ENCODE results near the gene ACTBL2.

The ACTBL2 gene

DNA sequence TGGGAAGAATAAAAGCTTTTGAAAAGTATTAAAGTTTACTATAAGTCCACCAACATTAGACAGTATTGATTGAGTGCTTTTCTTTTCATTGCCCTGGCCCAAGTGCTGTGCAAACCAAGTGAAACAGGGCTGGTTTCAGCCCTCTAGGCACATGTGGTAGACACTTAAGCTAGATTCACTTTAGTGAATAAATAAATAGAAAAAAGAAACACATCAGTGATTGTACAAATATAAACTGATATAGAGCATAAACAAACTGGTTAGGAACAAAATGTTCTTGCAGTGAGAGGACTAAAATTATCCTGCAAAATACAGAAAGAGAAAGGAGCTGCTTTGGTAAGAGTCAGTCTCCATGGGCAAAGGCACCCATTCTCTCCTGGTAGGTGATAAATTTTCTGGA is 29.7 kb downstream of the ACTBL2 start:
- in situ Hi-C loops (cut with HindIII; ENCODE audit: low sequenced_read_pairs) = no loop called here

DNA sequence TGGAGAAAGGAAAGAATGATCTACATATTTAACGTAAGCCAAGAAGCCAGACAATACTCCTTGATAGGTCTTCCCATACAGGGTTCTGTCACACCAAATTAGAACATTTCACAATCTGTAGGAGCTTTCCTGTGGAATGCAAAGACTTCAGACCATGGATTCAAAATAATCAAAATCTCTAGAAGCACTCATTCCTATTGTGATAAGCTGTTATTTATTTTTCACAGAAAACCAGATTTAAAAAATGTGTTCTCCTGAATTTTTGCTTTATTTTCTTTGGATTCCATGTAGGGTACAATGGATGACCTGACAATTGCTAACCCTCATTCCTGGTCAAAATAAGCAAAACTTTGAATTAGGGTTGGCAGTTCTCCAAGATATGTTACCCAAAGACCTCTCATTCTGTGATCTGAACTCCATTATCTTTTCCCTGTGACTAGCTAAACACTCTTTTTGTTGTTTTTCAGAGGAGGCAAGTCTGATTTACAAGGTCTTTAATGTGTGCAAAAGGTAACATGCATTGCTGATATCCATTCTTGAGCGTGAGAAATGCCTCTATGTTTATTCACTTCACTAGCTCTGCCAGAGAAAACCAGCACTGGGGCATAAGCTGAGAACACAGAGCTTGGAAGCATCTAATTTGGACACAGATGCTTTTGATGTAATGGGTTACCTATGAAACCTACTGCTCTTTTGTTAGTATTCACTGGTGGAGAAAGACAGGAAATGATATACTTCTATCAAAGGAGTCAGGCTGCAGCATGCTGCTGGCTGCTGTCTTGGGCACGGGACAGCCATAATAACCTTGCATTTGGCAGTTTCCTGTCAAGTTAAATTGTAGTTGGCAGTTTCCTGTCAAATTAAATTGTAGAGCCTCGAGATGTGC is 31.4 kb downstream of the ACTBL2 start:
- in situ Hi-C loops (cut with HindIII; ENCODE audit: low sequenced_read_pairs) = no loop called here

DNA sequence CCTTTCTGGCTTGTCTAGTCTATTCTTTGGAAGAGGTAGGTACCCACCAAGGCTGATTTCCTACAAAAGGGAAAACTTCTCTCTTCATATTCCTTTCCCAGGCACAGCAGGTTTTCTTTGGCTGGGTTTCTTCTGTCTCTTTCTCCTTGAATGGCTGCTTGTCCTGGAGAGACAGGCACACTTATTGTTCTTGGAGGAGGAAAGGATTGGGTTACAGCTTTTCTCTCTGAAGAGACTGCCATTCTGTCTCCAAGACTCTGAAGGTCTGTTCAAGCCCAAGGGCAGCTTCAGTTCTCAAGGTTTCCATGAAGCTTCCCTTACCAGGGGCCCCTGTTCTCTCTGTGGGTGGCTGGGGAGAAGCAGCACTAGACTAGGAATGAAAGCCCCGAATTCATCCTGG is 33.9 kb downstream of the ACTBL2 start:
- in situ Hi-C loops (cut with HindIII; ENCODE audit: low sequenced_read_pairs) = no loop called here

DNA sequence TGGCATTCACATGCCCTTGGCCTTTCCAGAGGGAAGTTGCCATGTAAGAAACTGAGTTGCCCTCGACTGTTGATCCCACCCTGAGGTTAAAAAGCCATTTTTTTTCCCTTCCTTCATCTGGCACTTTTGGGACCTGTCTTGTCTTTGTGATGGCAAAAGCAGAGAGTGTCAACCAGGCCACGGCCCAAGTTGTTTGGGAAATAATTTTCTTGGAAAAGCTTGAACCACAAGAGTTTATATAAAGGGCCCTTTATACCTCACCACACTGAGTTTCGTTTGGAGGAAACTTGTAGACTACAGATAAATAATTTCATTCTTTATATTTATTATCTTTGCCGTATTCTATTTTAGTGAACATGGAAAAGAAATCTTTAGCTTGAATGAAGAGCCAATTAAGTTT is 34.3 kb downstream of the ACTBL2 start:
- in situ Hi-C loops (cut with HindIII; ENCODE audit: low sequenced_read_pairs) = no loop called here

DNA sequence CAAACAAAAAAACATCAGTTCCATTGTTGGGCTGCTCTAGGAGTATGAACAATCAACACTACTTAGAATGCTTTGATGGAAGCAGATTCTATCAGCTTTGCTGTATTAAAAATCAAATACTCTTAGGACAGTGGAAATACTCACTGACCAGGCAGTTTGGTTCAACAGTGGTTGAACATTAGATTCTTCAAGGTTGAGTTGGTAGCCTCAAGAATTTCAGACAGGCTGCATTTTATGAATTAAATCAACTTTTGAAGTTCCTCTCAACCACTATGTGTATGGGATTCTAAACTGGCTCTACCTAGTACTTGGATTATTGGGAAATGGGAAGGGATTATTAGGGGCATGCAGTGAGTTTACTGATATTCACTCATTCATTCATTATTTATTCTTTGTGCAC is 35.0 kb downstream of the ACTBL2 start:
- in situ Hi-C loops (cut with HindIII; ENCODE audit: low sequenced_read_pairs) = no loop called here

DNA sequence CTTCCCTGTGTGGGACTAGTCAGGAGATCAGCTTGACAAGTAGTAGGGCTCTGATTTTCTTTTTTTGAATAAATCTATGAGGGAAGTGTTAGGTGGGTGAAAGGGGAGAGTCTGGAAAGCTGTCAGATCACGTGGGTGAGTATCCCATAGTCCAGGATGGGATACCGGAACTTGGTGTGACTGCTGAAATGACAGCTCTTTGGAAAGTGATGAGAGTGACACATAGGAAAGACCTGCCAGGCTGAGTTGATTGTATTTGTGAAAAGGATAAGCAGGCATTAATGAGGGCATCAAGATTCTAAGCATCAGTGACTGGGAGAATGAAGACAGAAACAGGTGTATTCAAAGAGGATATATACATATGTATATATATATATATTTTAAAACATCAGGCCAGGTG is 35.6 kb downstream of the ACTBL2 start:
- in situ Hi-C loops (cut with HindIII; ENCODE audit: low sequenced_read_pairs) = no loop called here

DNA sequence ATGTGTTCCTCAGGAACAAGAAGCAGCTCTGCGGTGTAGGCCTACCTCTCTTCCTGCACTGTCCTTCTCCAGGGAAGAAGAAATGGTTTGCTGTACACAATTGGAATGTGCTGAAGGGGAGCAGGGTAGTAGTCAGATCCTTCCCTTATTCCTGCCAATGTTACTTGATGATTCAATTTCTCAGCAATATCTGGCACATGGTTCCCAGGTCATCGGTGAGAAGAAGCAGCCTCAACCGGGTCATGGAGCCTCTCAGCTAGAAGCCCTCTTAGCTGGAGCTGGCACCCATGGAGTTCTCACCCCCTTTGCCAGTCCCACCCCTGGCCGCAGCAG is 36.9 kb downstream of the ACTBL2 start:
- in situ Hi-C loops (cut with HindIII; ENCODE audit: low sequenced_read_pairs) = no loop called here

DNA sequence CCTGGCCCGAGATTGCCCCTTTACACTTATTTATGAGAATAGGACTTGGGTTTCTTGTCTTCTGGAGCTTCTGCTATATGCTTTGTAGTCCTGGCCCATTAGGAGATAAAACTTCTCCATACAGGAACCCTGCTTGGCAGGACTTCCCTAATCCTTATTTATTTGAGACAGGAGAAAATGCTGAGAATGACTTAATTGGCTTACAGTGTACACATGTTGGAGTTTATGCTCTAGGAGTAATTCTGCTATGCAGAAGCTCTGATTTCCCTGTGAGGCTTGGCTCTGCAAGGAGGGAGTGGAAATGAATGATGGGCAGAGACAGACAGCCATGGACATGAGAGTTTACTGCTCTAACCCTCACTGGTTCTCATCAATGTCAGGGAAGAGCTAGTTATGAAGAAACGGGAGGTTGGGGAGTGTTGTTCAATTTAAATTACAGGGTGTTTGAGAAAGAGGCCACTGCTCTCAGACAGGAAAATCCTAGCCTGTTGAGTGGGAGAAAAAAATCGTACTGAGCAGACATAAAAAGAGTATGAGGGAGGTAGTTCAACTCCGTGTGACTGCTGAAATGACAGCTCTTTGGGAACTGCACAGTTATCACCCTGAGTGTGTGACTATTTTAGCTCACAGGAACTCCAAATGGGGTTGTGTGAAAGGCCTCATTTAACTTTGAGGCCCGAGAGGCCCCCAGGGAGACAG is 37.5 kb downstream of the ACTBL2 start:
- in situ Hi-C loops (cut with HindIII; ENCODE audit: low sequenced_read_pairs) = no loop called here

DNA sequence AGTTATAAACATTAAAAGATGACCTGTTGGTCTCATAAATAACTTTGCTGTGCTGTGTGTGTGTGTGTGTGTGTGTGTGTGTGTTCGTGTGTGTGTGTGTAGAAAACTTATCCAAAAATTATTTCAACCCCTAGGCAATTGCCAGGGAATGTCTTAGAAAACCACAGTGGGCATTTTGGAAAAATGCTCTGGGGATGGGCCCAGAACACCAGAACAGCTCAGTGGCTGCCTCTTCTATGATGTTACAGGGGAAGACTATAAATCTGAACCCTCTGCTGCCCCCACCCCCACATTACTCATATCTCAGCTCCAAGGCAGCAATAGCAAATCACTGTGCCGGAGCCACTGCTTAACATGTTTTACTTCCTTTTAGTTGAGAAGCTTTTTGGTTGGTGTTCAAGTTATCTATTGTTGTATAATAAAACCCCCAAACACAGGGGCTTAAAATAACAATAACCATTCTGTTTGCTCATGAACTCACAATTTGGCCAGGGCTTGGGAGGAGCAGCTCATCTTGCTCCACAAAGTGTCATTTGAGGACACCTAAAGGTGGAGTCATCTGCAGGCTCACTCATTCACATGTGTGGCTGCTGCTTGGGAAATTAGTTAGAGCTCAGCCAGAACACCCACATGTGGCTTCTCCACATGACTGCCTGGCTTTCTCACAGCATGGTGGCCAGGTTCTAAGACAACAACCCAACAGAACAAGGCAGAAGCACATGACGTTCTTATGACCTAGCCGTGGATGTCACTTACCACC is 40.4 kb downstream of the ACTBL2 start:
- in situ Hi-C loops (cut with HindIII; ENCODE audit: low sequenced_read_pairs) = no loop called here

DNA sequence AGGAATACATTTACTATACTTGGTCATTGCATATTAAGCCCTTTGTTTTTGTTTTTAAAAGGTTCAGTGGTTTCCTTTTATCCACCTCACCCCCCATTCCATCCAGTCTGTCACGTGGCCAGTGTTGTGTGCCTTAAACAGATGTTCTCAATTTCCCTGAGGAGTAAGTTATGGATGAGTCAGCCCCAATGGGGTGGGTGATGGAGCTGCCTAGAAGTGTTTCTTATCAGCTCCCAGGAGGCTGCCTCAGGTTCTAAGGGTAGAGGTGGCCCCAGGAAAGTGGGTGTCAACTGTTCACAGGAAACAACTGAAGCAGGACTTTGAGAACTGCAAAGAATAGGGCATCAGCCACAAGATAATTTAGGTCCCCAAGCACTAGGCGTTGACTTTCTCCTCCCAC is 41.1 kb downstream of the ACTBL2 start:
- in situ Hi-C loops (cut with HindIII; ENCODE audit: low sequenced_read_pairs) = no loop called here

DNA sequence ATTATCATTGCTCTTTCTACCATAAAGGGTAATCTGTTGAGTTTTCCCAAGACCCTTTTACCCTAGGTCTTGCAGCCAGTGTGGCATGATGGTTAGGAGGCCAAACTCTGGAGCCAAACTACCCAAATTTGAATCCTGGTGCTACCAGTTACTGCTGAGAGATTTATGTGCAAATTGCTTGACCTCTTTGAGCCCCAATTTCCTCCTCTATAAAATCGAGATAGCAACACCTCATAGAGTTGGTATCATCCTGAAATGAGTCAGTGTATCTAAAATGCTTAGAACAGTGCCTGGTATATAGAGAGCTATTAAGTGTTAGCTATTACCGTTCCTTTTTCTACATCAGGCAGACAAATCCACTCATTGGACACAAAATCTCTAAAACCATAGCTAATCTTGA is 43.0 kb downstream of the ACTBL2 start:
- in situ Hi-C loops (cut with HindIII; ENCODE audit: low sequenced_read_pairs) = no loop called here

DNA sequence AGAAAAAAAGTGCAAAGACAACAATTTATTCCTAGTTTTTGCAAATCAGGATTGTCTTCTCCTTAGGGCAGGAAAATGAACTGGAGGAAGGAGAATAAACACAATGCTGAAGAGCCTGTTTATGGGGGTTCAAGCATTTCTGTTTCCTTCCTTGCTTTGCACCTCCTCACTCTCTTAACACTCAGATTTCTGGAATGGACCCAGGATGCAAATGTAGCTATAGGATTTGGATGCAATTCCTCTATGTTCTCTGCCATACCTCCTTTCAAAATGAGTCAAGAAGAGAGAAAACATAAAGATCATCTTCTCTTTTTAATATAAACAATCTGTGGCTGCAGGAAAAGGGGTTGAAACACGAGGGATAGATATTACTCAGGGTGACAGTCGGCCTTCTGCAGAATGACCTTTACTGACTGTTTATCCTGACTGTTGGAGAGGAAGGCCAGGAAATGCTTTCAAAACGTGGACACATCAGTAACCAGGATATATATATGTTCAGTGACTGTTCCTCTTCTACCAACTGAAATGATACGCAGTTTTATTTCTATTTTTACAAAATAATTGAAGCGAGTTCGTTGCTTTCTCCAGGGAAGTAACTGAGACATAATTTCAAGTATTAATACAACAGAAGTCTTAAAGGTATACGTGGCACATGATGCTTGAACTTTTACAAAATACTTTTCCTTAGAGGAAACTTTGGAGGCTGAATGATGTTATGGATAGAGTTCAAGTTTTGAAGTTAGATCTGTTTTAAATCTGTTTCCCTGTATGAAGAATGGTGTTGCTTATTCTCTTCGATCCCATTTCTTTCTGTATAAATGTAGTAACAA is 44.4 kb downstream of the ACTBL2 start:
- in situ Hi-C loops (cut with HindIII; ENCODE audit: low sequenced_read_pairs) = no loop called here

DNA sequence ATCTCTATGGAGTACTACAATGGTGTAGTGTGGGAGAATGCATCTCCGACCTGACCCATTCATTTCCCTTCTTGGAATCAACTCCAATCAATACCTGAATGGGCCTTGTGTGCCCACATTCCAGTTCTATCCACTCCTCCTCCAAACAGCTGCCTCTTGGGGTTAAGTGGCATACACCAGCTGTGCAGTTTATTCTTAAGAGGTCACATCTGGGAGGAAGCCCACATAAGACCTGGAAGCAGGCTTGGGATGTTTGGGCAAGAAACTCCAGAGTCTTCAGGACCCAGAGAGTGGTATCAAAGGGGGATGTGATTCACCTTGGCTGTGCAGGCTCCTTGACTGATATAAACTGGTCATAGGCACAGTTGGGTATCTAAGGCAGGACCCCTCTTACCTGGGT is 46.0 kb downstream of the ACTBL2 start:
- in situ Hi-C loops (cut with HindIII; ENCODE audit: low sequenced_read_pairs) = no loop called here

DNA sequence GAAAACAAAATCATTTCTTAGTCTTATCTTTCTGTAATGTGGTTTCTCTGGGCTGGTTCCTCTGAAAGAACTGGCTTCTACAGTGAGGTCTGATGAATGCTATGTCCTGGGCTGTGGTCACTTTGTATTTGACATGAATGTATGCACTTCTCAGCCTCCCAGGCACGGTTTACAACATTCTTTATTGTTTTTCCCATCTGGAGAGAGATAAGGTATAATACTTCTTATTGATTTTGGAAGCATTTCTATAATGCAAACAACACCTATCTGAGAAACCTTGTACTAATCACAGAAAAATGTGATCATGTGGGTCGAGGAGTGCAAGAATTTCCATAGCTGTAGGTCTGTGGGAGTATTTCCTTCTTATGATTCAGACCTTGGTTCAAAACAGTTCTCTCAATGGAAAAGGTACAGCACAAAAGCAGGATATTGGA is 46.9 kb downstream of the ACTBL2 start:
- in situ Hi-C loops (cut with HindIII; ENCODE audit: low sequenced_read_pairs) = no loop called here

DNA sequence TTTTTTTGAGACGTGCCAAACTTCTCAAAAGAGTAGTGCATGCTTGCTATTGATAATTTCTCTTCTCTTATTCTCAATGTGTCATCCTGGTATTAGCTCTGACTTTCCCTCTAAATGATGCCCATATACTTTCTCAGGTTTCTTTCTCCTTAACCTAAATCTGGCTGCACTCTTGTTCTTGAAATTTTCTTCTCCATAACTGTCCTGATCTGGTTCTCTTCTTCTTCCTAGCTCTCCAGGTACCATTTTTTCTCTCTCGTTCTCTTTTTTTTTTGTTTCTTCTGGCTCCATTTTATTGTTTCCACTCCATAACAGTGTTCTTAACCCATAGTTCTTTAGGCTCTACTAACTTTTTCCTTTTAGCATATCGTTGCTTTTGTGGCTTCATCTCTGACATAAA is 47.9 kb downstream of the ACTBL2 start:
- in situ Hi-C loops (cut with HindIII; ENCODE audit: low sequenced_read_pairs) = no loop called here

DNA sequence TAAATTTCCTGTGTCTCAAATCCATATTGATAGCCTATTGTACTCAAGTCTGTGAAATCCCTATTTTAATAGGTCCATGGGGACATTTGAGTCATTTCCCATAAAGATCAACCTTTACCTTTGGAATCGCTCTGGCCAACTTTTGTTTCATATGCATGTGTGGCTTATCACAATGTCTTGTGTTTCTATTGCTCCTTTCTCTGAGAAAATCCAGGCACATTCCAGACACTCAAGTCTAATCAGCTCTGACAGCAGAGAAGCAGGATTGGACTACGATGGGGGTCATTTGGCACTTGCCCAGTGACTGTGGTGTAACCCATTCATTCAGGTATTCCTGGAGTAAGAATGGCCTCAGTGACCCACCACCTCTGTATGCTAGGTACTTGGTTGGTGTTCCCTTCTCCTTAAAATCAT is 48.4 kb downstream of the ACTBL2 start:
- in situ Hi-C loops (cut with HindIII; ENCODE audit: low sequenced_read_pairs) = no loop called here

DNA sequence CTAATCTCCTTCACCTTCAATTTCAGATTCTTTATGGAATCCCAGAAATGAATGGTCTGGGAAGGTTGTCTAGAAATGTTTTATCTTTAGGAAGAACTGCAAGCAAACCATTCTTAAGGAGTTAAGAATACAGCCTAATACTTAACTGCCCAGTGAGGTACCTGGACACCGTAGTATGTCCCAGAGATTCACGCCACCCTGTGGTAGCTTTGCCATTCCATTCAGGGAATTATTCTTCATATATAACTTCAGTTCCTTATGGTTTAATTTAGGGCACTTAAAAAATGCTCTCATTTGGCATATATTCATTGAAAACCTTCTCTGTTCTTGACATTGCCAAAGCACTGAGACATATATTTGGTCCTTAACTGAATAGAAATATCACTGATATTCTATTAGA is 49.7 kb downstream of the ACTBL2 start:
- in situ Hi-C loops (cut with HindIII; ENCODE audit: low sequenced_read_pairs) = no loop called here

DNA sequence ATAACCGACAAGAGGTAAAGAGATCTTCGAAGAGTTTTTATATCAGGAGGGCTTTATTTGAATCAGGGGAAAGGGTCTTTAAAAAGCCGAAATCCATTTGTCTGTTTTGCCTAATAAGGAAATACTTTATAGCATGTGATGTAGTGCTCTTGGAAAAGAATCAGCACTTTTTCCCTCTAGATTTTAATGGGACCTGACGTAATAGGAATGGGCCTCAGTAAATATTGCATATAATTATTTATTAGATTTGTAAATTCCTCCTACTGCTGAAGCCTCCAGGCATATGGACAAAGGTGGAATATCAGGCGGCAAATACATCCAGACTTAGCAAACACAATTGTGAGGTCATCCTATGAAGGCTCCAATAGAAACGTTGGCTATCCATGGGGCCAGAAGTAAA is 50.9 kb downstream of the ACTBL2 start:
- in situ Hi-C loops (cut with HindIII; ENCODE audit: low sequenced_read_pairs) = no loop called here

Measured in DLD1 (cell line).